Activated CD8-positive, alpha-beta memory T cell treated with anti-CD3 and anti-CD28 coated beads, Interleukin-2, amount 50 U/mL, for 48 hours (primary cell): ENCODE results near the gene ROBO1.
"Not testable (repeated sequence)": the region's sequence is repeated elsewhere in the genome, so short reads cannot be mapped to it uniquely, and the experiment has no call there.

Experiments used
- DNase-seq: peaks from one replicate; pipeline ENCODE4 v3.0.0-alpha.2; 2020

Gene ROBO1

GRCh38 chr3:78757731-78758130, 1010.1 kb downstream of the ROBO1 start:
- DNase-seq = no peak

DNA sequence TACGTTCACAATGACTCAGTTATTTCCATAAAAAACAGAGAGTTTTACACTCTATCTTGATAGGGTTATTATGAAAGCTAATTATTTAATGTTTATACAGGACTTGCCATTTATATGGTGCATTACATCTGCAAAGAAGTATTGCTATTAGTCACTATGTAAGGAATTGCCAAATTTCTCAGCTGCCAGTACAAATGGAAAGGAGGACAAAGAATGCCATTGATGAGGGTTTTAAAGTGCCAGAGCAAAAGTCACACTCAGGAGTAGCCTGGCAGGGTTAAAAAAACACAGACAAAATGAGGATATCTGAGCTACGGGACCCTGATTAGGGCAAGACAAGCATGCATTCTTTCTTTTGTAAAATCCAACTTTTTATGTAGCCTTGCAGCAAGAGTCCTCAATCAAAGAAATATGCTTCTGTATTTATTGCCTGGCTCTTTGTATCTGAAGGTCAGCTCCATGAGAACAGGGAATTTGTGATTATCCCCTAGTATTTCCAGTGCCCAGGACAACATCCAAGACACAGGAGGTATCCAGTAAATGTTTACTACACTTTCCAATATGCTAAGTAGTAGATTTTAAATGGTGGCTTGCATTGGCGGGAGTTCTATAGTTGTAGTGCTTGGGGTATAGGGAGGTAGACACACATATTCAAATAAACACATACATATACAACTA, 1013.6 kb downstream of the ROBO1 start:
- no peak for DNase-seq

GRCh38 chr3:78751266-78751665, 1016.5 kb downstream of the ROBO1 start:
- DNase-seq = no peak

DNA sequence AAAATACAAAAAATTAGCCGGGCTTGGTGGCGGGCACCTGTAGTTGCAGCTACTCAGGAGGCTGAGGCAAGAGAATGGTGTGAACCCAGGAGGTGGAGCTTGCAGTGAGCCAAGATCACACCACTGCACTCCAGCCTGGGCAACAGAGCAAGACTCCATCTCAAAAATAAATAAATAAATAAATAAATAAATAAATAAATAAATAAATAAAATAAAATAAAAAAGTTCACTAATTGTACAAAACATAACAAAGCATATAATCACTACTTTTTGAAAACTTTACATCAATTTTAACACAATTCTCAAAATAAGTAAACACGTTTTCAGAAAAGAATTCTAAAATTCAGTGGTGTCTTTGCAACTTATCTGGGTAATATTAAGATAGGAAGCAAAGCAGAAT, 1017.5 kb downstream of the ROBO1 start:
- DNase-seq = not testable (repeated sequence)

- no peak for DNase-seq
Measured at GRCh38 chr3:78749056-78749455, 1018.7 kb downstream of the ROBO1 start.

DNA sequence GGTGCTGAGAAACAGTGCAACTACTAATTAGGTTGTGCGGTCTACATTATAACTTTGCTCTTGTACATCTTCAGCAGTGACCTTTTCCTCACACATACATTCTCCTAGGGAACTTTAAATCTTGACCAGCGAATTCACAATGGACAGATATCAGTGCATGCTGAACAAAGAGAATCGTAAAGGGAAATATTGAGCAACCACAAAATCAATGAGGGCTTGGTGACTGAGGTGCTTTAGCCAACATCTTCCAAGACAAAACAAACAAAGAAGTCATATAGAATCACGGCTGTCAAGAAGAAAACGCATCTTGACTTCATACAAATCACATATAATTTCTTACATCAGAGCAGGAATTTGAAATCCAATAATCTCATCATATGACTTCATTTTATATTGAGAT, 1022.0 kb downstream of the ROBO1 start:
- no peak for DNase-seq

- no peak for DNase-seq
Measured at GRCh38 chr3:78742491-78742890, 1025.3 kb downstream of the ROBO1 start.

- no peak for DNase-seq
Measured at GRCh38 chr3:78742041-78742440, 1025.8 kb downstream of the ROBO1 start.

GRCh38 chr3:78741066-78741645, 1026.6 kb downstream of the ROBO1 start:
- DNase-seq = no peak

DNA sequence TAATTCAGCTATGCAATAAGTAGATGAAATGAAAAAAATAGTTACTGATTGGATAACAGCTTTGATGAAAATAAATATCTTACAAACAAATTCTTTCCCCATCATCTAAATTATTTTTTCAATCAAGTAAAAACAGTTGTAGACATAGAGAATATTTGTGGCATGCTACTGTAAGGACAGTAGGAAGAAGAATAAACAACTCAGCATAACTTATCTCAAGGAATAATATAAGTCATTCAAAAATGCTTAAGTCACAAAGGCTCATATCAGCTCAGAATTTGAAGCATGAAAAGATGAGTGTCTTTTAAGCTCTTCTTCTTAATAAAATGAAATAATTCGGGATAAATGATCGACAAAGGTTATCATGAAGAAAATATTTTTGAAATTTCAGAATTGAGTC, 1029.0 kb downstream of the ROBO1 start:
- DNase-seq = no peak

GRCh38 chr3:78737988-78738387, 1029.8 kb downstream of the ROBO1 start:
- no peak for DNase-seq

GRCh38 chr3:78736863-78737262, 1030.9 kb downstream of the ROBO1 start:
- no peak for DNase-seq

- DNase-seq = no peak
Measured at GRCh38 chr3:78734048-78734637, 1033.7 kb downstream of the ROBO1 start.

DNA sequence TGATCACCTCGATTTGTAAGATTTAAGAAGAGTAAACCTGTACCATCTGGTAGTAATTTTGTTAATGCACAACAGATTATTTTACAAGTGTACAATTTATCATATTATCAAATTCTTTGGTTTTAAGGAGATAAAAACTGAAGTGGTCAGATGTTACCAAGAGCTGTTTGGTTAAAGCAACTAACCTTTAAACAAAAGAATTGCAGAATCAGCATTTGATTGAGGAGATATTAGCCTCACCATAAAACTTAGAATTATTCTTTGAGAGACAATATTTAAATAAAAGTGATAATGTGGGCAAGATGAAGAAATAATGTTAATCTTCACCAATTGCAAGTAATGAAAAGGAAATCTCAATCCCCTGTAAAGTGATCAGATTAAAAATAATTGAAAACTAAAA, 1034.9 kb downstream of the ROBO1 start:
- DNase-seq = no peak

- DNase-seq = no peak
Measured at GRCh38 chr3:78732471-78732870, 1035.3 kb downstream of the ROBO1 start.

GRCh38 chr3:78729946-78730345, 1037.9 kb downstream of the ROBO1 start:
- DNase-seq = no peak

DNA sequence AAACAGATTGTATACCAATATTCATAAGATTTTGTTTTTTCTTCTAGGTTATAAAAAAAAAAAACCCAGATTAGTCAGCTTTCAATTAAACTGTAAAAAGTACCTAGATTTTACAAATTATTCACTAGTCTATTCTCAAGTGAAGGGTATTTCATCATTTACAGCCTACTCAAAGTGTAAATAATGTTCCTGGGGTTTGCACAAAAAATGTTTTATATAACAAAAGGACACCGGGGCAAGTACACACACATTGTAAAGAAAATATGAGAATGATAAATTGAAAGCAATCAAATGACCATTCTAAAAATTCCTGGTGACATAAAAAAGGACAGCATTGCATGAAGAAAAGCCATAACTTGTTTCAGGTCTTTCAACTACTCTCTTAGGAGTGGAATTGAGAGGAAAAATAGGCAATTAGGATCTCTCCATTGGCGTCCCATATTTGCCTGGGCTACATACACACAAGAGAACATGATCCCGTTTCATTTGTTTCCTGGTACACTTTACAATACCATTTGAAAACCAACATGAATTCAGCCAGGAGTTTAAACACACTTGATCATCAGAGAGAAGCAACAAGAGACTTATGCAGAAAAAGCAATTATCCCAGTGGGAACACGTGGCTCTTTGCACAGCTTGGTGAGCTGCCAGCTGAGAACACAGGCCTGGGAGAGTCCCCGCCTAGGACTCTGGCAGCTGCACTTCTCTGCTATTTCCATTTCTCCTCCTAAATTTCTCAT, 1039.2 kb downstream of the ROBO1 start:
- DNase-seq = no peak

DNA sequence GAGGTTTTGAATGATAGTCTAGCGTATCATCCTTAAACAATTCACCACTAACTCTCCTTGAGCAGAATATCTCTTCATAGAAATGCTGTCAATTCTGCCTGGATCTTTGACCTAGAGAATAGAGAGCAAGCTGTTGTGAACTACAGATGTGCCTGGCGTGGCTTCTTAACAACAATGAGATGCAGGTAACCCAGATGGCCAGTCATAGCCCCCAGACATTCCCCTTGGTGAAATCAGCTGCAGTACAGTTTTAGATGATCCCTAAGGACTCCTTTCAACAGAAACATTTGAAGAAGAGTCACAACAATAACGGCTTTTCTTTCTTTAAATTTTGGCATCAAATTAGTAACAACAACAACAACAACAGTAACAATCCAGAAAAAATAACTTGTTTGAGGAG, 1041.3 kb downstream of the ROBO1 start:
- no peak for DNase-seq

- no peak for DNase-seq
Measured at GRCh38 chr3:78725703-78726246, 1042.0 kb downstream of the ROBO1 start.

DNA sequence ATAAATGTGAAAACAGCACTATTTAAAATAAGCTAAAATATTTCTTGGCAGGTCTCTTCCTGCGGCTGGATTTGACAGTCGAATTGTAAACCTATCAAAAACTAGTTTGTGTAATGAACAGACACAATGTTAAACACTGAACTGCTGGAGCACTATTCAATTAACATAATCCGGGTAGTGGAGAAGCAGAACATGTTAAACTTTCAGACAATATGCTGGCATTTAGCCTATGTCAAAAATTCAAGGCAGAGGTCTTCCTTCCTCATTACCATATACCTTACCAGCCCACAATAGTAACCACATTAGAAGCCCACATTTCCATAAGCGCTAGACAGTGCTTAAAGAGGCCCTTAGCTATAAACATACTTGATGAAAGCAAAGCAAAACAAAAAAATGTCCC, 1042.9 kb downstream of the ROBO1 start:
- DNase-seq = no peak

DNA sequence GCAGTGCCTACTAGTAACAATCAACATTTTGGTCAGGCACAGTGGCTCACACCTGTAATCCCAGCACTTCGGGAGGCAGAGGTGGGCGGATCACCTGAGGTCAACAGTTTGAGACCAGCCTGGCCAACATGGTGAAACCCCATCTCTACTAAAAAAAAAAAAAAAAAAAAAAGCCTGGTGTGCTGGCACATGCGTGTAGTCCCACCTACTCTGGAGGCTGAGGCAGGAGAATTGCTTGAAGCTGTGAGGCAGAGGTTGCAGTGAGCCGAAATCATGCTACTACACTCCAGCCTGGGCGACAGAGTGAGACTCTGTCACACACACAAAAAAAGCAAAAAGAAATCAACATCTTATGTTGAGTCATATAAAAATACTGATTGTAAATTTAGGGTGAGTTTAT, 1043.4 kb downstream of the ROBO1 start:
- DNase-seq = not testable (repeated sequence)

GRCh38 chr3:78721771-78722543, 1045.8 kb downstream of the ROBO1 start:
- no peak for DNase-seq

DNA sequence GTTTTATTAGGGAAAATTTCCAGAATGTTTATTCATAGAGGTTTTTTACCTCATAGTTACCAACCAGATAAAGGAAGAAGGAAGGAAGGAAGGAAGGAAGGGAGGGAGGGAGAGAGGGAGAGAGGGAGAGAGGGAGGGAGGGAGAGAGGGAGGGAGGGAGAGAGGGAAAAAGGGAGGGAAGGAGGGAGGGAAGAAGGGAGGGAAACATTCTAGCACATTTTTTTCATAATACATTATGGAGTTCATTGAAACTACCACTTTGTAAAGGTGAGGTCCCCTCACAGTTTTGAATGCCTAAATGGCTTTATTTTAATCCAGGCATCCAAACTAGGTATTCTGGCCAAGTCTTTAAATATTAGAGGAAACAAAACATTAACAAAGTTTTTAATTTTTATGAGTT, 1049.1 kb downstream of the ROBO1 start:
- no peak for DNase-seq
